K562 (cell line): ENCODE results near the gene ITPRID2. TPM values are rescaled to one million over a fixed set of nuclear protein-coding genes. Genes with fewer than 3 reads are reported as not detected.

Experiments
- ATAC-seq: fragments of 200-7000 bp; cut with Tn5 transposase; 3 replicates; pipeline ENCODE4 v1.9.1; 2020; ENCODE audit warnings: moderate library complexity
- BruUV-seq: library from RNA; stranded (reverse); fragments of 400-500 nt; replicated peaks from 2 replicates; lab custom pipeline; 2021; lab: Mats Ljungman, UMichigan
- CTCF ChIA-PET: fragments of 300-600 bp; formaldehyde crosslinking; extraction: SDS; loops from one replicate; lab custom pipeline; 2021; ENCODE audit warnings: low intra/inter-chr PET ratio; lab: Yijun Ruan, JAX
- POLR2A ChIA-PET: fragments of 300-600, 350-650 bp; sonication (Branson Sonifier 250); formaldehyde crosslinking; extraction: SDS; loops from one replicate; lab custom pipeline; 2021; ENCODE audit warnings: antibody characterized with exemption, inconsistent platforms; lab: Yijun Ruan, JAX
- DNase-seq, 4 experiments: peaks; one replicate each; pipeline versions ENCODE4 v3.0.0 to v3.0.0-alpha.2; 2011 to 2018; ENCODE audit warnings: low spot score in 3 of 4, mixed read lengths in 3 of 4; ENCODE audit errors: extremely low read depth in 1 of 4
- FAIRE-seq: peaks from 2 replicates; lab custom pipeline; 2011; peaks lifted over from hg19 to GRCh38; lab: Jason Lieb, UNC
- H2AFZ ChIP-seq: 2 replicates; pipeline ENCODE4 v1.6.0; 2011; ENCODE audit warnings: low read depth, low read length, control low read depth, inconsistent platforms
- H3K27ac ChIP-seq: fragments of 200-600 bp; 3 replicates; pipeline ENCODE4 v1.8.0; 2011; ENCODE audit warnings: low read depth, mild to moderate bottlenecking, control low read depth, inconsistent platforms, low read length, moderate library complexity, mixed read lengths; ENCODE audit errors: extremely low read depth
- H3K27me3 ChIP-seq, 2 experiments: fragments of 300-600 bp in 1 of 2; 2 replicates in 1 of 2; 3 replicates in 1 of 2; pipeline versions ENCODE4 v1.6.0 to v1.8.0; 2011; ENCODE audit warnings: inconsistent platforms in 2 of 2, low read length in 2 of 2, mild to moderate bottlenecking in 1 of 2, mixed read lengths in 1 of 2, moderate library complexity in 1 of 2; ENCODE audit not compliant: control insufficient read depth in 2 of 2, insufficient read depth in 2 of 2
- H3K36me3 ChIP-seq: fragments of 300-600 bp; 3 replicates; pipeline ENCODE4 v1.8.0; 2011; ENCODE audit warnings: mild to moderate bottlenecking, low read length, inconsistent platforms; ENCODE audit not compliant: control insufficient read depth, insufficient read depth
- H3K4me1 ChIP-seq, 2 experiments: fragments of 200-600 bp in 1 of 2; replicated peaks in 1 of 2; 2 replicates in 1 of 2; 3 replicates in 1 of 2; pipeline versions ENCODE4 v1.5.1 to v1.8.0; 2011; ENCODE audit warnings: inconsistent platforms in 2 of 2, low read length in 2 of 2, mild to moderate bottlenecking in 1 of 2, mixed read lengths in 1 of 2, moderate library complexity in 1 of 2; ENCODE audit not compliant: control insufficient read depth in 2 of 2, insufficient read depth in 2 of 2
- H3K4me2 ChIP-seq: 2 replicates; pipeline ENCODE4 v1.6.1; 2011; ENCODE audit warnings: low read length, control low read depth, inconsistent platforms, mixed read lengths; ENCODE audit not compliant: insufficient read depth
- H3K4me3 ChIP-seq: fragments of 200-600 bp; sonication (generic), shearing (Covaris generic); 2 replicates; pipeline ENCODE4 v1.5.1; 2016; ENCODE audit warnings: control low read depth, inconsistent platforms
- H3K79me2 ChIP-seq: fragments of 200-600 bp; 3 replicates; pipeline ENCODE4 v1.8.0; 2011; ENCODE audit warnings: low read length, inconsistent platforms; ENCODE audit not compliant: control insufficient read depth, insufficient read depth
- H3K9ac ChIP-seq, 2 experiments: 2 replicates each; pipeline versions ENCODE4 v1.6.0 to v1.6.1; 2011; ENCODE audit warnings: low read depth in 2 of 2, low read length in 2 of 2, control low read depth in 1 of 2, inconsistent platforms in 1 of 2, mild to moderate bottlenecking in 1 of 2, mixed read lengths in 1 of 2; ENCODE audit not compliant: insufficient read depth in 1 of 2
- H3K9me1 ChIP-seq: one replicate; pipeline ENCODE4 v1.6.0; 2011; ENCODE audit warnings: inconsistent platforms, mild to moderate bottlenecking, low read length, moderate library complexity; ENCODE audit not compliant: control insufficient read depth, insufficient read depth
- H3K9me3 ChIP-seq: replicated peaks from 2 replicates; pipeline ENCODE4 v1.5.1; 2011; ENCODE audit warnings: low read depth, low read length, inconsistent platforms; ENCODE audit not compliant: control insufficient read depth, insufficient read depth
- H4K20me1 ChIP-seq: replicated peaks from 2 replicates; pipeline ENCODE4 v1.6.1; 2011; ENCODE audit warnings: low read length, inconsistent platforms, mixed read lengths; ENCODE audit not compliant: control insufficient read depth, insufficient read depth
- ADNP ChIP-seq: fragments of 200-800 bp; sonication (Bioruptor generic); IDR thresholded peaks from 2 replicates; pipeline ENCODE4 v1.6.1; 2016; ENCODE audit warnings: missing genetic modification characterization, missing compliant biosample characterization
- CC2D1A ChIP-seq: fragments of 450-650 bp; IDR thresholded peaks from 2 replicates; pipeline ENCODE4 v1.6.1; 2017; ENCODE audit warnings: mild to moderate bottlenecking
- CTCF ChIP-seq, 3 experiments: IDR thresholded peaks in 2 of 3; conservative IDR thresholded peaks in 1 of 3; 2 replicates each; pipeline ENCODE4 v1.5.1; 2011 to 2012; ENCODE audit warnings: low read length in 3 of 3, mild to moderate bottlenecking in 3 of 3, control low read depth in 2 of 3, improper control_type of control experiment in 1 of 3, inconsistent platforms in 1 of 3, low read depth in 1 of 3, mixed read lengths in 1 of 3, moderate library complexity in 1 of 3; ENCODE audit not compliant: insufficient read depth in 2 of 3
- SPI1 ChIP-seq: IDR thresholded peaks from 2 replicates; pipeline ENCODE4 v1.6.1; 2011; ENCODE audit warnings: low read depth, low read length, control low read depth, borderline replicate concordance
- THRAP3 ChIP-seq: fragments of 450-650 bp; IDR thresholded peaks from 2 replicates; pipeline ENCODE4 v1.6.1; 2016; ENCODE audit warnings: mild to moderate bottlenecking, inconsistent platforms, borderline replicate concordance
- WGBS: fragments of 100-300 bp; shearing (Covaris generic); methylation state at CpG from one replicate; pipeline ENCODE4 v1.1.6; 2016; ENCODE audit warnings: low coverage, mixed read lengths; ENCODE audit not compliant: insufficient coverage; ENCODE audit errors: missing lambda C conversion rate; 5-methylcytosine and 5-hydroxymethylcytosine counted together
- in situ Hi-C: fragments of 300-500 bp; cut with MboI; formaldehyde crosslinking; loops from 4 replicates; pipeline ENCODE4 v1.15.0; 2018; ENCODE audit warnings: inconsistent platforms, mixed read lengths
- intact Hi-C: fragments of 100-400 bp; cut with micrococcal nuclease; formaldehyde crosslinking; loops from 2 replicates; pipeline ENCODE4 v1.14.2; 2022
- polyA plus RNA-seq, 8 experiments: library from polyadenylated mRNA; depleted of rRNA in 4 of 8; stranded (reverse) in 5 of 8; unstranded in 3 of 8; fragments of >200 nt; fragmentation: Nextera tagmentation in 2 of 8; fragmentation: Illumina TruSeq in 1 of 8; extraction: Ambion mirVana in 2 of 8; extraction: Trizol in 1 of 8; gene quantifications; 2 replicates each; pipeline versions ENCODE4 v1.2.1 to v1.2.3, GENCODE V29; 2011 to 2014; ENCODE audit warnings: inconsistent platforms in 1 of 8, missing spikeins in 1 of 8
- total RNA-seq, 7 experiments: library from RNA; depleted of rRNA in 6 of 7; stranded (reverse); fragments of >200 nt in 6 of 7; fragmentation: Illumina TruSeq in 2 of 7; extraction: Trizol in 2 of 7; gene quantifications; 2 replicates each; pipeline versions ENCODE4 v1.2.1 to v1.2.3, GENCODE V29; 2011 to 2021; ENCODE audit warnings: low replicate concordance in 1 of 7
- TF ChIP-seq, protein P1 (sequence below): fragments of 450-650 bp; IDR thresholded peaks from 2 replicates; pipeline ENCODE4 v1.6.1; 2017; ENCODE audit warnings: antibody characterized with exemption

Gene ITPRID2
- total and polyA plus RNA-seq, 9 of the 15 experiments (the other 6 are each of a cell fraction or from before 2014, with no cell fraction given), result 18.5 to 77.8 (median 52.0) TPM

DNA sequence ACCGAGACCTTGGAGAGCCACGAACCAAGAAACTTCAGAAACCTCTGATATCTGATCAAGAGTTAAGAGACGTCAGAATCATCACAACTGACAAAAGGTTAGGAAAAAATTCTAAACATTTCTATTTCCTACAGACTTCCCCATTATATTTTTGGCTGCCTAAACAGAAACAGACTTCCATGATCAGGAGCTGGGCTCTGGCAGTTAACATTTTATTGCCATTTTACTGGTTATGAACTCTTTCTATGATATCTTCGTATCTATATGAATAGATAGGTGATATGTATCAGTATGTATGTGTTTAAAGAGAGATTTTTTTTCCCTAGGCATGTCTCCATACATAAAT lies 63.0 kb downstream of the ITPRID2 start:
- Histone ChIP-seq H3K27ac (peak overlapping the region; percentile 50; the same call in 1 of the 3 replicates), H3K36me3 (no peaks in the 10 kb centered on the region), H3K9me1 (no peaks in the 10 kb centered on the region), H3K4me1 (no peaks in the 10 kb centered on the region), H3K9me3 (no peaks in the 10 kb centered on the region), H3K4me3 (peak overlapping the region; percentile 40), H3K27me3 (no peaks in the 10 kb centered on the region), H3K9ac (no peak overlapping the region; a peak in 1 of 4 replicates), H4K20me1 (no peaks in the 10 kb centered on the region), H2AFZ (peak overlapping the region; percentile 92), H3K79me2 (no peaks in the 10 kb centered on the region), H3K4me2 (peak overlapping the region; percentile 64)
- DNase-seq, result no peak
- TF ChIP-seq, protein P1, sequence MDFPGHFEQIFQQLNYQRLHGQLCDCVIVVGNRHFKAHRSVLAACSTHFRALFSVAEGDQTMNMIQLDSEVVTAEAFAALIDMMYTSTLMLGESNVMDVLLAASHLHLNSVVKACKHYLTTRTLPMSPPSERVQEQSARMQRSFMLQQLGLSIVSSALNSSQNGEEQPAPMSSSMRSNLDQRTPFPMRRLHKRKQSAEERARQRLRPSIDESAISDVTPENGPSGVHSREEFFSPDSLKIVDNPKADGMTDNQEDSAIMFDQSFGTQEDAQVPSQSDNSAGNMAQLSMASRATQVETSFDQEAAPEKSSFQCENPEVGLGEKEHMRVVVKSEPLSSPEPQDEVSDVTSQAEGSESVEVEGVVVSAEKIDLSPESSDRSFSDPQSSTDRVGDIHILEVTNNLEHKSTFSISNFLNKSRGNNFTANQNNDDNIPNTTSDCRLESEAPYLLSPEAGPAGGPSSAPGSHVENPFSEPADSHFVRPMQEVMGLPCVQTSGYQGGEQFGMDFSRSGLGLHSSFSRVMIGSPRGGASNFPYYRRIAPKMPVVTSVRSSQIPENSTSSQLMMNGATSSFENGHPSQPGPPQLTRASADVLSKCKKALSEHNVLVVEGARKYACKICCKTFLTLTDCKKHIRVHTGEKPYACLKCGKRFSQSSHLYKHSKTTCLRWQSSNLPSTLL, result no peak
- TF ChIP-seq CTCF (IDR thresholded peaks at IDR 0.05 in 2 of 3, conservative IDR thresholded peaks at IDR 0.05 in 1 of 3; ENCODE audit: insufficient read depth in 2 of 3, low read depth in 1 of 3, low read length in 3 of 3) (0 out of 6 replicates have a peak, but pooled peaks of 1 of the 3 experiments have one; percentile 4), THRAP3 (no peak), SPI1 (0 out of 2 replicates have a peak, but pooled peaks have one; percentile 6), ADNP (tag) (no peak), CC2D1A (0 out of 2 replicates have a peak, but pooled peaks have one; percentile 4)
- in situ Hi-C loops, result no loop called here
- ChIA-PET POLR2A (interaction anchor here (1.3 kb wide), 1 partner anchor 8 kb away, joined by 3 read pairs; no protein-coding TSS in a partner anchor), CTCF (interaction anchor here (1.1 kb wide), 1 partner anchor 210 kb away, joined by 3 read pairs; no protein-coding TSS in a partner anchor)
- ATAC-seq, result peak; percentile 44
- WGBS, result 0% methylated on average over 4 of the region's 4 CpGs
- FAIRE-seq, result no peak
- TSS peak; percentile 86 for BruUV-seq
- intact Hi-C loops, result loop anchor here (1.0 kb wide), 1 partner anchor 211 kb away; no protein-coding TSS in a partner anchor
